ENCODE data around the gene BOLA3.
"Not testable (repeated sequence)": the region's sequence is repeated elsewhere in the genome, so short reads cannot be mapped to it uniquely, and the experiment has no call there.

The BOLA3 gene

DNA sequence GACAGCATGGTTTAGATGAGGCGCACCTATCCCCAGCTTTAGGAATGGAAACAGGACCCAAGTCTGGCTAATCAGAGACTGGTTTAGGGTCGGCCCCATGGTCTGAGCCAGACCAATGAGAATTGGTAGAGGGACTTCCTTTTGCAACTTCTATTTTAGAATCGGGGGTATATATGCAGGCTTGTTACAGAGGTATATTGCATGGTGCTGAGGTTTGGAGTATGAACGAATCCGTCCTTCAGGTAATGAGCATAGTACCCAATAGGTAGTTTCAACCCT, 1.5 kb upstream of the BOLA3 start:
- no peak for DNase-seq (ENCODE audit: low read depth in 2 of 2)

DNA sequence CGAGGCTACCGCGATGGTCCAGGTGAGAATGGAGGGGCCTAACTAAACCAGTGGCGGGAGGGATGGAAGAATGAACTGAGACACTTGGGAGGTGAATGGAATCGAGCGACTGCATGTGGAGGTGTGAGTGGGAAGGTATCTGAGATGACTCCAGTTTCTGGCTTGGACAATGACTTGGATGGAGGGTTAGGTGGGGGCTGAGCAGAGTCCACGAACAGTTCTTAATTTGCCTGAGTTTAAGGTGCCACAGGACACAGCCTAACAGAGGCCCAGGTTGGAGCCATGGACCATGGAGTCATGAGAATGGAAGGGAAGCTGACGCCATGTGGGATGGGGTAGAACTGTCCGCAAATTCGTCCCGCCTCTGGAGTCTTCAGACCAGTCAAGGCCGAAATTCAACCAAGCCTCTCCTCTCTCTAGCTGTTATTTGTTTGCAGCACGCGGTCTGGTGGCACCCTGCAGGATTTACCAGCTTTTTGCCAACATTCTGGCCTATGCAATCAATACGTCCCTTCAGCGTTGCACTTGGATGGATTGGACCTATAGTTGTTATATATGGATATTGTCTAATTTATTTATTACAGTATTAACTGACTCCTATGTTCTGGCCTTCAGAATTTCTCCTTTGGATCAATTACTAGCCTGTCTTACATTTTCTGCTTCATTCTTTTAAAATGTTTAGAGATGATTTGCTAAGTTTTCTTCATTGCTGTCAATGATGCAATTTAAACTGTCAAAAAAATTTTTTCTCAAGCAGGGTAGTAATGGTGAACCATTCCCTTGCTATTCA, 940 bp upstream of the BOLA3 start:
- DNase-seq (ENCODE audit: low read depth in 2 of 2) = no peak

DNA sequence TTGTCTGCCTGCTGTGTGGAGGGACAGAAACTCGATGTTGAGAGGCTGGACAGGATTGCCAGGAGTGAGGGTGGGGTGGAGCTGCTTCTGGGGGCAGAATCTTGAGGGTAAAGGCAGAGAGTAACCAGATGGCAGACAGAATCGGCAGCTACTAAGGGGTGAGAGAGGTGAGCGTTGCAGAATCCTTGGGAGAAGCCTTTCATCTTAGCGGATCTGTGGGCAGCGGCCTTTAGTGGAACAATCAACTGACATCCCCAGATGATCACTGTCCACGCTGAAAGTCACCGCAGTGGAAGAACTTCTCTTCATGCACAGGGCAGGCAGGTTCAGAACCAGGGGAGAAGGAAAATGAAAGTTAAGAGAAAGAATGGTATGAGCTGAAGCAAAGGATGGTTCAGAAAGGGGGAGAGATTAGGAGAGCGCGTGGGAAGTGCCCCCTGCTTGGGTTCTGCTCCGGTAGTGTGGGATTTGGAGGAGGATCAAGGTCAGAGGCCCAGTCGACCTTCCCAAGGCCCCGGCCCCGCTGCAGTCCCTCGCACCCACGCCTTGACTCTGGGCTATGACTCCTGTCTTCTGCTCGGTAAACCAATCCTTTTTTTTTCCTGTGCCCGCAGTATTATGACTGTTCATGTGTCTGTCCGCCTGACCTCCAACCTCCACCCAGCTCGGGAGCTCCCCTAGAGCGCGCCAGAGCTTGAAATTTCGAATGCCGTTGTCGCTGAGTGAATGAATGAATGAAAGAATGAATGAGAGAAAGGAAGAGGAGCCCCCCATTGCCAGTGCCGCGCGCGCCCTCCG, 584 bp downstream of the BOLA3 start:
- peak; percentile 35 to 49 for DNase-seq (ENCODE audit: low read depth in 2 of 2)

DNA sequence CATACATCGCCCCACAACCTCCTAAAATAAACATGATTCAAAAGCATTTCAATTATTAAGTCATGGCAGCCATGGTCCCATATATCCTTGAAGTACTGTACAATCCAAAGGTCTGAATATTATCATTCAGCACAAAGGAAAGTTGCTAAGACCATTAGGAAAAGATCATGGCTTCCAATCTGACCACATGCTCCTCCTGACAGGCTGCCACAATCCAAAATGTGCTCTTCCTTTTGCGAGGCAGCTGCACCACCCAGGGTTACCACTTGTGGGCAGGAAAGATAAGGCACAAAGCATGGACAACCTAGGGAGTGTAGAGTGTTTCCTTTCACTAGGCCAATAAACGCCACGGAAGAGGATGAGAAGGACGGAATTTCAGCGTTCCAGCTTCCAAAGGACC, 5.4 kb downstream of the BOLA3 start:
- no peak for DNase-seq (ENCODE audit: low read depth in 2 of 2)

DNA sequence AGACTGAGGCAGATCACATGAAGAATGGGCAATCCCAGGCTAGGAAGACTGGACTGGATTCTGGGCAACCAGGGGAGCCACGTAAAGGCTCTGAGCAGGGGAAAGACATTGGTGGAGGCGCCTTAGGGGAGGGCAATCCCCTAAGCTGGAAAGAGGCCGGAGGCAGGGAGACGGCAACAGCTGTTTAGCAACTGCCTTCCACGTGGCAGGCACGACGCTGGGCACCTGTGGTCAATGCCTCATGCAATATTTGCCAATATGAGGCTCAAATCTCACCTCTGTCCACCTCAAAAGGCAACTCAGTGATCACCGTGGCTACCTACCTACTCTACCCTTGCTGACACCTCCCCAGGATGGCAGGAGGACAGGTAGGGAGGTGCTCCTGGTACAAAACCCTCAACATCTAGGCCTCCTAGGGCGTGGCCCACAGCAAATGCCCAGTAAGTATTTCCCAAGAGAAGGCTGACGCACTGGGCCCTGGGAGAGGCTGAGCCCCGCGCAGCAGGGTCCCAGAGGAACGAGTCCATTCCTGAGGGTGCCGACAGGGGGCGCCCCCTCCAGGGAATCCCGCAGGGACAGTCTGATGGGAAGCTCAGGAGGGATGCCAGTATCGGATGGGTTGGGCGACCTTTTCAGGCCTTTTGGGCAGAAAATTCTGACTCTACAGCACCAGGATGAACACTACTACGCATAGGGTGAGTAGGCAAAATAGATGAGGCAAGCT, 8.9 kb downstream of the BOLA3 start:
- DNase-seq (ENCODE audit: low read depth in 2 of 2) = no peak

DNA sequence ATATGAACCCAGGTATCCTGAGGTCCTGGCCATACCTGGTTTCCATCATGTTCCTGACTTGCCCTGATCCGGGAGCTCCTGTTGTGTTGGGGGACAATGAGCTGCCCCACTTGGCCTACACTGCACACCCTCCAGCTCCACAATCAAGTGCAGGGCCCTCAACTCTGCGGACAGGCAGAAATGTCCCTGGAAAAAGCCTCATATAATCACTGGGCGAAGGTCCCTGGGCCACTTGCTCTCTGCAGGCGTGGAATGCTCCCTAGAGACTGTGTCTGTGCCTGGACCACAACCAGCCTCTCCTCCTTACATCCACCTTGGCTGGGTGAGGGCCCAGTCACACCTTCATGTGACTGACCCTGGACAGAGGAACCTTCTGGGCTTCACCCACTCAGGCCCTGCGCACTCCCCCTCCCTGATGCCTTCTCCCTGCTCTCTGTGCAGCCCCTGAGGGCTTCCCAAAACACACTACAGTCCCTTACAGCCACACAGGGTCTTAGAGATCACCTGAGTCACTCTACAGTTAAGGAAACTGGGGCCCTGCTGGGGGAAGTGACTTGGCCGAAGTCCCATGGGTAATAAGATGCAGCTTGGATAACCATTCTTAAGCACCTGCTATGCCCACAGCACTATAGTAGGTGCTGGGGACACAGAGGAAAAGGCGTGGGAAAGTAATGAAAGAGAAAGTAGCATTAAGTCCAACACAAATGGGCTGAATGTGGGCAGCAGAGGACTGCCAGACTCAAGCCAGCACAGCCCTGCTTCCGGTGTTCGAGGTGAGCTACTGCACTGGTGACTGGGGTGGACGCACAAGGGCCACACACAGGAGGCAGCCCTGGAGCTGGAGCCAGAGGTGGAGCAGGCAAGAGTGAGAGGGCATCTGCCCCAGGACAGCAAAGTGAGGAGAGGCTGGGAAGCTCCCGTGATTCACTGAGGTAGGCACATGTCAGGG, 9.8 kb downstream of the BOLA3 start:
- DNase-seq (ENCODE audit: low read depth in 2 of 2) = no peak

DNA sequence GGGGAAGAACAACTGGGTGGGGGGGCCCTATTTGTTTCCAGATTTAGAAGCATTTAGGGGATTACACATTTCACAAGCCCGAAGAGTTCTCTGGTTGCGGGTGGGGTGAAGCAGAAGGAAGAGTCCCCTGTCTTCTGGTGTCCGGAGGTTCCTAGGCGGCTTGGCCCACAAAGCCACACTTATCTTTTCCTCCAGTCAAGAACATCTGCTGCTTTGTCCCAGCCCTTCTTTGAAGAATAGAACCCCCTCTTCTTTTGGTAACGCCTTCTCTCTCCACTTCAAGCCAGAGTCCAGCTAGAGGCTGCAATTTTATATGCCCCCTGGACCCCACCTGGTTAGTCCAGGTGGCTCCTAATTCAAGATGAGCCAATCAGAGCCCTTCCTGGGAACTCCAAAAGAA, 15.8 kb downstream of the BOLA3 start:
- no peak for DNase-seq (ENCODE audit: low read depth in 2 of 2)

DNA sequence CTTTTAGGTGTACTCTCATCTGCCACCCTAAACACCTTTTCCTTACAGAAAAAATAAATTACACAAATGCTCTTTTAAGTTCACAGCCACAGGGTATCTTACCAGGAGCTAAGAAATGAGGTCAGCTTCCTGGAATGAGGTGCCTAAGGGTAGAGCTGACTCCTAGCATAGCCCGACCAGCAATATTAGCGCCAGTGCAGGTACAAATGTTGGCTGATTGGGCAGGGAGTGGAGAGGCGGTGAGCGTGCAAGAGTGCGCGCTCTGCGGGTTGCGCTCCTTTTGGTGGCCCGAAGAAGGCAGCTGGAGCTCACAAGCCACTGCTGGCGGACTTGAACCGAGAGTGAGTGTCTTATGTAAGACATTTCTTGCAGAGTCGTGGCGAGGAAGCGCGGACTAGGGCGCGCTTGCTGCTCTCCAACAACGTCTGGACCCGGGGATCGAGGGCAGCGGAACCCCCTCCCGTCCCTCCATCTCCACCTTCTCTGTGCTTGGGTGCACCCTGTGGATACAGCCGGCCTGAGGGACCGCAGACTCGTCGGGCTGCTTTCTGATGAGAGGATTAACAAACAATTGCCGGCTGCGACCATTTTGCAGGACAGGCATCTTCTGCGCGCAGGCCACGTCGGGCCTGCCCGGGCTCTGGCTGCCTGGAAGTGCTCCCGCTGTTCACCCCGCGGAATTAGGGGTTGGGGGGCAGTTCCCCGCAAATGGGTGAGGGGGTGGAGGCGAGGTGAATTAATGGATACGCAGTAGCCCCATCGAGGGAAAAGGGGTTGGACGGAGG, 17.3 kb downstream of the BOLA3 start:
- no peak for DNase-seq (ENCODE audit: low read depth in 2 of 2)

DNA sequence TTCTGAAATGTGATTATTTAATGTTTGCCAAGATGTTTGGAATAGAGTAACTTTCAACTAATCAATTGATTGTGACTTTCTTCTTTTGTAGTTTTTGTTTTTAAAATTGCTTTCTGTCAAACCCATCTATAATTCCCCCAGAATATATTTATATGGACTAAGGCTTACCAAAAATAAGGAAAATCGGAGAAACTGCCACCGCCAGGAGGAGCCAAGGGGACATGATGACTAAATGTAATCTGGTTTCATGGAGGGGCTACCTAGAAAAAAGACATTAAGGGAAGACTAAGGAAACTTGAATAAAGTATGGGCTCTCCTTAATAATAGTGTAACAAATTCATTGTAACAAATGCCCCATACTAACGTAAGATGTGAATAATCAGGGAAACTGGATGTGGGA, 19.5 kb downstream of the BOLA3 start:
- no peak for DNase-seq (ENCODE audit: low read depth in 2 of 2)

DNA sequence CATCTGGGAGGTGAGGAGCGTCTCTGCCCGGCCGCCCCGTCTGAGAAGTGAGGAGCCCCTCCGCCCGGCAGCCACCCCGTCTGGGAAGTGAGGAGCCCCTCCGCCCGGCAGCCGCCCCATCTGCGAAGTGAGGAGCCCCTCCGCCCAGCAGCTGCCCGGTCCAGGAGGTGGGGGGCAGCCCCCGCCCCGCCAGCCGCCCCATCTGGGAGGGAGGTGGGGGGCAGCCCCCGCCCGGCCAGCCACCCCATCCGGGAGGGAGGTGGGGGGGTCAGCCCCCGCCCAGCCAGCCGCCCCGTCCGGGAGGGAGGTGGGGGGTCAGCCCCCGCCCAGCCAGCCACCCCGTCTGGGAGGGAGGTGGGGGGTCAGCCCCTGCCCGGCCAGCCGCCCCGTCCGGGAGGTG, 23.8 kb downstream of the BOLA3 start:
- not testable (repeated sequence) for DNase-seq (ENCODE audit: low read depth in 2 of 2)

DNA sequence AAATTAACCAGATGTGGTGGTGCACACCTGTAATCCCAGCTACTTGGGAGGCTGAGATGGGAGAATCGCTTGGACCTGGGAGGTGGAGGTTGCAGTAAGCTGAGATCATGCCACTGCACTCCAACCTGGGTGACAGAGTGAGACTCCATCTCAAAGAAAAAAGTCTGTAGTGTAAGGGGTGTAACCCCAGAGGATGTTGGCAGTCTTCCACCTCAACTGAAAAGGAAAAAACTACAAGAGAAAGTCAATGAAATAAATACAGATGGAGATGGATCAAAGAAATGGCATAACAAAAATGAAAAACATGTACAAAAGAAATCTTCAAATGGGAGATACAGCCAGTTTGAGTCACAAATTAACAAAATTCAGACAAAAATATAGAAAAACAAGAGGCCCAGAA, 25.9 kb downstream of the BOLA3 start:
- DNase-seq (ENCODE audit: low read depth in 2 of 2) = not testable (repeated sequence)

DNA sequence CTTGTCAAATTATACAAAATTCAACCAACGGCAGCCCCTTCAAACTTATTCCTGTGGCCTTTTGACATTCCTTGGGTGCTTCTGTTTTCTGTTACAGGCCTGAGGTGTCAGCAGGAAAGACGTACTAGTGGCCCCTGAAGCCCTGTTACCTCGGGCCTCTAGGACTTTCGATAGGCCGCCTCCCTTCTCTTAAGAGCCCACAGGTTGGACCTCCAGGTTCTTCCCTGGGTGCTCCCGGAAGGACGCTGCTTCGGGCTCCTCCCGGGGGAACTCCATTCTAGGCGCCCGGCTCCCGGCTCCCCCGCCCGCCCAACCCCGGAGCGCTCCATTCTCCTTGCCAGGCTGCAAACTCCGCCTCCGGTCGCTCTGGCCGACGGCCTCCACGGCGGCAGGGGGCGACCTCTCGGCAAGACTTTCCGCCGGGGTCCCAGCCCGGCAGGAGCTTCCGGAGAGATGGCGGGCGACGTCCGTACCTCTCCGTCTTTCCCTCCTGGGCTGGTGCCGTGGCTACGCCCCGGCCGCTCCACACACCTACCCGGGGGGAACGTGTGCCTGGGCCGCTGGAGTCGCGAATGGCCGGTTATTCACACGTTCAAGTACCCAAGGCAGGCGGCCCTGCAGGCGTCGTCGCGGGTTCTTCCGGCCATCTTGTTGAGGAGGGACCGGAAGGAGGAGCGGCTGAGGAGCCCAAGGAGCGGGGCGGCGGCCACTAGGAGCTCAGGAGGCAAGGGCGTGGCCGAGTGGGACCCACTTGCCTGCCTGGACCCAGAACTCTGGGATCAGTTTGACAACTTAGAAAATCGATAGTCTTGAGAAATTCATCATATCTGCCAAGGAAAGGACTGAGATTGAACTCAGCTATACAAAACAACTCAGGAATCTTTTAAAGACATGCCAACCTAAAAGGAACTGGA, 27.5 kb downstream of the BOLA3 start:
- peak; percentile 73 to 80 for DNase-seq (ENCODE audit: low read depth in 2 of 2)

DNA sequence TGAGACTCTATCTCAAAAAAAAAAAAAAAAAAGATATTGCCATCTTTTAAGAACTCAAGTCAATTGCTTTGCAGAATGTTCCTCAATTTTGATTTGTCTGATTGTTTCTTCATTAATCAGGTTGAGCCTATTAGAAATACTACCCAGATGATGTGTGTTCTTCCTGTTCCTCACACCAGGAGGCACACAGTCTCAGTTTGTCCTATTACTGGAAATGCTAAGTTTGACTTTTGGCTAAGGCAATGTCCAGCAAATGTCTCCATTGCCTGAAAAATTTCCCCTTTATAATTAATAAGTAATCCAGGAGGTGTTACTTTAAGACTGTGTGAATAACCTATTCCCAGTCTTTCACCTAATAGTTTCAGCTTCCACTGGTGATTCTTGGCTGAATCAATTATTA, 28.4 kb downstream of the BOLA3 start:
- DNase-seq (ENCODE audit: low read depth in 2 of 2) = no peak

DNA sequence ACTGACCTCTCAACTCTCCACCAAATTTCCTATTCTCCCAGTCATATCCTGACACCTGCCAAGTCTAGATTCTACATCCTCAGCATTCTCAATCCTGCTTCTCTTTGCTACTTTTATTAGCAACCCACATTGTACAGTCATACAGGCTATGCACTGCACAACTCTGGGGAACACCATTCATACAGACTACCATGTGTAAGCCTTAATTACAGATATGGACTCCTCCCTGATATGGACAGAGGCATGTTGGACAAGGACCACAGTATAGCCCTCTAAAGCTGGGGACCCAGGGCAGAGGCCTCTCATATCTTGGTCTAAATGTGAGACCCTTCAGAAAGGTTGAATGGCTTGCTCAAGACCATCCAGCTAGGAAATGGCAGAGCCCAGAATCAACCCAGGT, 36.3 kb downstream of the BOLA3 start:
- no peak for DNase-seq (ENCODE audit: low read depth in 2 of 2)

DNA sequence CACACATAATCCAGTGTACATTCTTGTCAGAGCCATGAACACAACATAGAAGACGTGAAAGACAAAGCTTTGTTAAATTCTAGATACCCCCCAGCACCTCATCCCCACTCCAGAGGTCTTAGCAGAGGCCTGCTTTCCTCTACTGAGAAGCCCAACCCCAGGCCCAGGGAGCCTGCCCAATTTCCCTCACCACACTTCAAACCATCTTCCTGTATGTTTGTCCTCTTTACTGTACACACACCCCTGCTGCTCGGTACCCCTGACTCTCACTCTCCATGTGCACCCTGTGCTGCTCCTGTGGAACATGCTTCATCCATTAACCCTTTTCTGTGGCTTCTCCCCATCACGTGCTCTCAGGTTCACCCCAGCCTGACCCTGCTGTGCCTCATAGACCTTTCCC, 37.2 kb downstream of the BOLA3 start:
- DNase-seq (ENCODE audit: low read depth in 2 of 2) = no peak

DNA sequence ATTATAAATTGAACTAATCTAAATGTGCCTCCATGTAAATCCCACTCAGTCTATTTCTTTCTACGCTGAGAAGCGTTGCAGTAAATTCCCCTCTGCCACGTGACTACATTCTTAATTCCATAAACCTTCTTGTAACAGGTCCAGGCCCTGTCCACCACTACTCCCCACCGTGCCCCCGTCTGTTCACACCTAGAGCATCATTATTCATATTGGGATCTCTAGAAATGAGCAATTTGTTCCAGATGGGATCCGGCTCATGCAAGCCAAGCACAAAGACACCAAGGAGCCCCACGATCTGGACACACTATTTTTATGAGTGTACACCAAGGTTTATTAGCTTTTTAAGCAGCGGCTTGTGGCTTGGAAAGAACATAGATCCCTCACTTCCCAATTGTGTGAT, 38.2 kb downstream of the BOLA3 start:
- no peak for DNase-seq (ENCODE audit: low read depth in 2 of 2)

DNA sequence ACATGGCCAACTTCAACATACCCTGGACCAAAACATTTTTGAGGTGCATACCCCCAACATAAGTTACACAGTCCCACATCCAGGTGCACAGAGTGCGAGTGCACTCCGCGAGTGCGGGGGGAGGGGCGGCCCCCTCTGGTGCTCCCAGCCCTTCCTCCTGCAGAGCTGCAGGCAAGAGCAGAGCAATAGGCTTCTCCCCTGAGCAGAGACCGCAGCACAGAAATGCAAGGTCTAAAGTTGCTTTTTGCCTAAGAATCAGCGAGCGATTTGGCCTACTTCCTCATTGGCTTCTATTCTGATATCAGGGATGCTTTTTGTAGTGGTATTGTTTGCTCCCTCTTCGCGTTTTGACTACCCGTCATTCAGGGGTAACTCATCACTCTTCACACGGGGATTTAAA, 40.6 kb downstream of the BOLA3 start:
- no peak for DNase-seq (ENCODE audit: low read depth in 2 of 2)

DNA sequence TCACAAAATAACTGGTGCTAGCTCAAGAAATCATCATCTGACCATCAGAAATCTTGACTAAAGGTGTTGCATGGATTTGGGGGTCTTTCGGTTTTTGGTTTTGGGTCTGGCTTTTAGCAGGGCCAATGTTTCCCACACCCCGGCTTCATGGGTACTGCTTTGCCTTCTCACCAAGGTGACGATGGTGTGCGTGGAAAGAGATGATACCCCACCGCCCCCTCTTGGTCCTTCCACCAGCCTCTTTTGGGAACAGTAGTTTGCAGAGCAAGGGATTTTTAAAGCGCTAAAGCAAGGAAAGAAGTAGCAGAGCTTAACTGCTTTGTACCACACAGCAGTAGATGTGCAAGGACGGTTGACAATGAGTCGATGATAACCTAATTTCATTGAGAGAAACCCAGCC, 42.3 kb downstream of the BOLA3 start:
- DNase-seq (ENCODE audit: low read depth in 2 of 2) = no peak

DNA sequence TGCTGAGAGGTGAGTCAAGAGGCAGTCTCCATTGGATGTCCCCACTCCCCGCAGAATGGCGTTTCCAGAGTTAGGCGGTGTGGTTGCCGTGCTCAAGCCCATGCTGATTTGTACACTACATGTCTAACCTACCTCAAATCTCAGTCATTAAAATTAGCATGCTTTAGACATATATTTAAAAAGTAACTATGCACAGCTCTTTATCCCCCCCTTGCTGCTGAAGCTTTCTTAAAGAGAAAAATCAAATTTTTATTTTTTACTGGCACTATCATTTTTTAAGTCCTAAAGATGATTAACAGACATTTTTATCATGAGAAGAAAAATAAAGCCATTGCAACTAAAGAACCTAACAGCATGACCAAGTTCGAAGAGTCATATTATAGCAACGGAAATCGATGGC, 42.9 kb downstream of the BOLA3 start:
- DNase-seq (ENCODE audit: low read depth in 2 of 2) = no peak

DNA sequence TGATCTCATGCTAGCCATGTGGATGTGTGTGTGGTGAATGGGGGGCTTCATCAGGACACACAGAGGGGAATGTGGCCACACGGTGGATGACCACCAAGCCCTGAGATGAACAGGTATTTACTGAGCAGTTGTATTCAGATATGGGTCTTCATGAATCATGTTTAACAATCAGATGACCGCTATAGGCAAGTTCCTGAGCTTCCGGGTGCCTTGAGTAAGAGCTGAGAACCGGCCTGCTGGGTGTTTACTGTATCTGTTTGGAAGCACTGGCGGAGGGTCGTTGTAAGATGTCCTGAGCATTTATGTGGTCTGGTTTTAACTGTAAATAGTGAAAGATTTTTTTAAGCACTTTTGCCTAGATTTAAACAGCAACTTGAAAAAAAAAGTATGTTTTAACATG, 43.9 kb downstream of the BOLA3 start:
- DNase-seq (ENCODE audit: low read depth in 2 of 2) = no peak

Data from stimulated activated CD4-positive, alpha-beta T cell treated with anti-CD3 and anti-CD28 coated beads, Interleukin-15, amount 100 ng/mL, for 48 hours (primary cell).